Left ventricle myocardium superior (tissue), 1 donor: ENCODE results near the gene ATP10D. TPM values are rescaled to one million over a fixed set of nuclear protein-coding genes. Genes with fewer than 3 reads are reported as not detected.
A peak's percentile ranks its signal among the peaks of the same experiment; 100 is the strongest.

ENCODE experiments used
- ATAC-seq: fragments of 200-7000 bp; cut with Tn5 transposase; one replicate; pipeline ENCODE4 v1.9.1; 2020; ENCODE audit warnings: mild to moderate bottlenecking, moderate library complexity
- DNase-seq: peaks from one replicate; pipeline ENCODE4 v3.0.0-alpha.2; 2020
- intact Hi-C: fragments of 100-400 bp; cut with micrococcal nuclease; formaldehyde crosslinking; loops from one replicate; pipeline ENCODE4 v1.11.0; 2022
- long read RNA-seq: library from polyadenylated mRNA; unstranded; transcript quantifications from one replicate; pipeline ENCODE4 v2.0.0, GENCODE V29; 2021
- total RNA-seq: library from RNA; stranded (reverse); fragmentation: NEBNext Ultra II Directional; extraction: Animal tissue kit (Norgen Biotek cat#: 25700); gene quantifications from one replicate; pipeline ENCODE4 v1.2.1, GENCODE V29; 2021
- donor health status: DM: no; HTN: yes; CAD: no; lungs with severe emphysema.

The ATP10D gene
- 7.7 TPM for total RNA-seq
- long read RNA-seq, partial matches to known transcripts: 2 of 3 reads
- long read RNA-seq, other reads (novel, unspliced or antisense): 1 of 3 reads

GRCh38 chr4:47485047-47485692, at the start of gene ATP10D:
TSS of gene ATP10D (plus strand) at chr4:47485275. CDS start at chr4:47512541, 27,266 bp downstream.
- intact Hi-C loops: no loop called here
- peak; percentile 98 for DNase-seq
- peak; percentile 100 for ATAC-seq

- DNase-seq: peak; percentile 23
- intact Hi-C loops: no loop called here
- ATAC-seq: peak; percentile 20
These were observed 42.1 kb upstream of the ATP10D start for GRCh38 chr4:47442980-47443379.

- DNase-seq (no peak), ATAC-seq (no peak)
- intact Hi-C loops: no loop called here
These were observed 41.0 kb upstream of the ATP10D start for GRCh38 chr4:47444031-47444430.

- DNase-seq (peak; percentile 29), ATAC-seq (peak; percentile 89)
- intact Hi-C loops: no loop called here
These were observed 33.4 kb upstream of the ATP10D start for GRCh38 chr4:47451657-47452056.

GRCh38 chr4:47462799-47463234, 22.3 kb upstream of the ATP10D start:
- intact Hi-C loops: no loop called here
- peak; percentile 4 for ATAC-seq
- no peak for DNase-seq

- ATAC-seq (peak; percentile 99), DNase-seq (peak; percentile 97)
- intact Hi-C loops: no loop called here
These were observed 21.7 kb upstream of the ATP10D start, which contains the start of gene COMMD8 for GRCh38 chr4:47463235-47463956. TSS of gene COMMD8 (minus strand) at chr4:47463702. CDS start at chr4:47463651, 51 bp downstream.

- no peak for ATAC-seq
- intact Hi-C loops: no loop called here
- DNase-seq: no peak
These were observed 20.1 kb upstream of the ATP10D start for GRCh38 chr4:47465004-47465403.

GRCh38 chr4:47466056-47466785, 18.9 kb upstream of the ATP10D start:
- no peak for DNase-seq
- intact Hi-C loops: no loop called here
- ATAC-seq: no peak

GRCh38 chr4:47468706-47469365, 16.2 kb upstream of the ATP10D start:
- DNase-seq (no peak), ATAC-seq (no peak)
- intact Hi-C loops: no loop called here

- DNase-seq (no peak), ATAC-seq (no peak)
- intact Hi-C loops: no loop called here
These were observed 15.1 kb upstream of the ATP10D start for GRCh38 chr4:47469951-47470350.

- intact Hi-C loops: no loop called here
- ATAC-seq (no peak), DNase-seq (no peak)
These were observed 14.0 kb upstream of the ATP10D start for GRCh38 chr4:47471064-47471463.

GRCh38 chr4:47471591-47471990, 13.5 kb upstream of the ATP10D start:
- DNase-seq: no peak
- intact Hi-C loops: no loop called here
- no peak for ATAC-seq

- intact Hi-C loops: no loop called here
- DNase-seq: no peak
- no peak for ATAC-seq
These were observed 11.8 kb upstream of the ATP10D start for GRCh38 chr4:47473141-47473750.

- intact Hi-C loops: no loop called here
- ATAC-seq (no peak), DNase-seq (no peak)
These were observed 10.3 kb upstream of the ATP10D start for GRCh38 chr4:47474799-47475198.

- intact Hi-C loops: no loop called here
- ATAC-seq (no peak), DNase-seq (no peak)
These were observed 9.7 kb upstream of the ATP10D start for GRCh38 chr4:47475411-47475810.

- no peak for ATAC-seq
- no peak for DNase-seq
- intact Hi-C loops: no loop called here
These were observed 6.3 kb upstream of the ATP10D start for GRCh38 chr4:47478804-47479203.

GRCh38 chr4:47482326-47482725, 2.7 kb upstream of the ATP10D start:
- intact Hi-C loops: no loop called here
- DNase-seq: no peak
- ATAC-seq: no peak

GRCh38 chr4:47483745-47484144, 1.3 kb upstream of the ATP10D start:
- ATAC-seq (no peak), DNase-seq (no peak)
- intact Hi-C loops: no loop called here

GRCh38 chr4:47484168-47484567, 907 bp upstream of the ATP10D start:
- intact Hi-C loops: no loop called here
- ATAC-seq (no peak), DNase-seq (no peak)
